ENCODE data around the gene FAM193B.

The FAM193B gene

DNA sequence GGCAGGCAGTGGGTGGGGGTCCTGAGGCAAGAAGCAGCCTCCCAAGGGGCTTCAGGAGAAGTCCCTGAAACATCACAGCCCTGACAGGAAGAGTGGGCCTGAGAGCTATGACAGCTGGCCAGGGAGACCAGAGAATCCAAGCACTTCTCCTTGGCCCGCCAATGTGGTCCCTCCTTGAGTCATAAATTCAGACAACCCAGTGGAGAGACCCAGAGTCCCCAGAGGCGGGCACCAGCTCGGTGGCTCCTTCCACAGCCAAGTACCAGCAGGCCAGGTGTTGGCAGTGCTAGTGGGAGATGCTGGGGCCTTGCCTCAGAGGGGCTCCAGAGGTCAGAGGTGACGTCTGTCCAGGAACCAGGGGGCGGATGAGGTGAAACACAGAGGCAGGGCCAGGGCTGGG, 43.2 kb downstream of the FAM193B start:
- ATAC-seq = no peak
- TF ChIP-seq ZNF70 (CRISPR knock-in tag; IDR thresholded peaks at IDR 0.05) (no peak), GLIS3 (CRISPR knock-in tag; IDR thresholded peaks at IDR 0.05) (no peak), ZNF565 (CRISPR knock-in tag; conservative IDR thresholded peaks at IDR 0.05; ENCODE audit: low read depth) (no peak), ARNTL (CRISPR knock-in tag; IDR thresholded peaks at IDR 0.05; ENCODE audit: borderline replicate concordance, low read depth) (no peak)

GRCh38 chr5:177510567-177511053, 43.8 kb downstream of the FAM193B start:
- no peak for ATAC-seq
- no peak for TF ChIP-seq BACH2 (CRISPR knock-in tag; IDR thresholded peaks at IDR 0.05; ENCODE audit: borderline replicate concordance)
- no peak for TF ChIP-seq CREB5 (CRISPR knock-in tag; IDR thresholded peaks at IDR 0.05; ENCODE audit: low read depth)
- TF ChIP-seq TSHZ2 (CRISPR knock-in tag; IDR thresholded peaks at IDR 0.05) = no peak
- TF ChIP-seq ZNF8 (CRISPR knock-in tag; IDR thresholded peaks at IDR 0.05) = no peak
- TF ChIP-seq GLIS3 (CRISPR knock-in tag; IDR thresholded peaks at IDR 0.05) = no peak
- TF ChIP-seq OSR1 (CRISPR knock-in tag; IDR thresholded peaks at IDR 0.05) = no peak
- TF ChIP-seq POU6F1 (CRISPR knock-in tag; IDR thresholded peaks at IDR 0.05; ENCODE audit: borderline replicate concordance, low read depth) = no peak
- no peak for TF ChIP-seq ARNTL (CRISPR knock-in tag; IDR thresholded peaks at IDR 0.05; ENCODE audit: borderline replicate concordance, low read depth)
- no peak for TF ChIP-seq TCF4 (CRISPR knock-in tag; IDR thresholded peaks at IDR 0.05; ENCODE audit: borderline replicate concordance)
- no peak for TF ChIP-seq ZC3H10 (CRISPR knock-in tag; IDR thresholded peaks at IDR 0.05)
- no peak for TF ChIP-seq RARB (CRISPR knock-in tag; IDR thresholded peaks at IDR 0.05)
- TF ChIP-seq, protein P1, sequence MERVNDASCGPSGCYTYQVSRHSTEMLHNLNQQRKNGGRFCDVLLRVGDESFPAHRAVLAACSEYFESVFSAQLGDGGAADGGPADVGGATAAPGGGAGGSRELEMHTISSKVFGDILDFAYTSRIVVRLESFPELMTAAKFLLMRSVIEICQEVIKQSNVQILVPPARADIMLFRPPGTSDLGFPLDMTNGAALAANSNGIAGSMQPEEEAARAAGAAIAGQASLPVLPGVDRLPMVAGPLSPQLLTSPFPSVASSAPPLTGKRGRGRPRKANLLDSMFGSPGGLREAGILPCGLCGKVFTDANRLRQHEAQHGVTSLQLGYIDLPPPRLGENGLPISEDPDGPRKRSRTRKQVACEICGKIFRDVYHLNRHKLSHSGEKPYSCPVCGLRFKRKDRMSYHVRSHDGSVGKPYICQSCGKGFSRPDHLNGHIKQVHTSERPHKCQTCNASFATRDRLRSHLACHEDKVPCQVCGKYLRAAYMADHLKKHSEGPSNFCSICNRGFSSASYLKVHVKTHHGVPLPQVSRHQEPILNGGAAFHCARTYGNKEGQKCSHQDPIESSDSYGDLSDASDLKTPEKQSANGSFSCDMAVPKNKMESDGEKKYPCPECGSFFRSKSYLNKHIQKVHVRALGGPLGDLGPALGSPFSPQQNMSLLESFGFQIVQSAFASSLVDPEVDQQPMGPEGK (CRISPR knock-in tag; IDR thresholded peaks at IDR 0.05; ENCODE audit: borderline replicate concordance) = no peak
- no peak for TF ChIP-seq ZFP3 (CRISPR knock-in tag; IDR thresholded peaks at IDR 0.05)
- TF ChIP-seq CSRNP3 (CRISPR knock-in tag; IDR thresholded peaks at IDR 0.05) = no peak
- no peak for TF ChIP-seq ISL1 (CRISPR knock-in tag; IDR thresholded peaks at IDR 0.05)

DNA sequence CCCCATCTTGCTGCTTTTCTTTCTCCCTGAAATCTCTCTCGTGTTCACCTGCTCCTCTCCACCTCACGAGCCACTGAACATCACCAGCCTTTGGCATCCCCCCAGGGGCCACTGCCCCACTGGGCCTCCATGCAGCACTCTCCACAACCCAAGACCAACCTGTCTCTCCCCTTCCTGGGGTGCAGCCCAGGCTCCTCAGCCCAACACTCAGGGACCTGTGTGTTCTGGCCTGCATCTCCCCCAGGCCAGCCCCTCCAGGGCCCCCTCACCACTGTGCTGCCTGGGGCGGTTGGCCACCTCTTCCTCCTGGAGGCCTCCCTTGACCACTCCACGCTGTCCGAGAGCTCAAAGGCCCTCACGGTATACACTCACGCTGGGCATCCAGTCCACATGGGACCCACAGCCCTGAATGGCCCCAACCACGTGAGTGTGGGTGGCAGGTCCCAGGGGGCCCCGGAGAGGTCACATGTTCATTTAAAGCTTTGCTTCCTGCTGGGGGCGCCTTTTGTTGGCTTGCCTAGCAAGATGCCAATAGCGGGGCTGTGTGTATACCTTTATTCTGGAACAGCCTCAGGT, 44.3 kb downstream of the FAM193B start:
- no peak; the same call in 2 of the 3 replicates for ATAC-seq
- TF ChIP-seq TSHZ2 (CRISPR knock-in tag; IDR thresholded peaks at IDR 0.05) (no peak), ESRRG (CRISPR knock-in tag; IDR thresholded peaks at IDR 0.05) (no peak), CREB5 (CRISPR knock-in tag; IDR thresholded peaks at IDR 0.05; ENCODE audit: low read depth) (no peak), ZC3H10 (CRISPR knock-in tag; IDR thresholded peaks at IDR 0.05) (no peak), ZNF70 (CRISPR knock-in tag; IDR thresholded peaks at IDR 0.05) (no peak), ZFP30 (CRISPR knock-in tag; IDR thresholded peaks at IDR 0.05) (no peak), ISL1 (CRISPR knock-in tag; IDR thresholded peaks at IDR 0.05) (no peak), TOX (CRISPR knock-in tag; IDR thresholded peaks at IDR 0.05; ENCODE audit: borderline replicate concordance) (no peak), BACH2 (CRISPR knock-in tag; IDR thresholded peaks at IDR 0.05; ENCODE audit: borderline replicate concordance) (no peak), SNAI2 (CRISPR knock-in tag; IDR thresholded peaks at IDR 0.05) (no peak), ZNF565 (CRISPR knock-in tag; conservative IDR thresholded peaks at IDR 0.05; ENCODE audit: low read depth) (no peak), ZNF8 (CRISPR knock-in tag; IDR thresholded peaks at IDR 0.05) (no peak), GLIS3 (CRISPR knock-in tag; IDR thresholded peaks at IDR 0.05) (no peak)
- TF ChIP-seq, protein P1 (CRISPR knock-in tag; IDR thresholded peaks at IDR 0.05; ENCODE audit: borderline replicate concordance) = no peak
